H1 (cell line): Measurements from ENCODE around the gene SORD. TPM values are rescaled to one million over a fixed set of nuclear protein-coding genes. Genes with fewer than 3 reads are reported as not detected.

Experiments used
- CTCF ChIA-PET: fragments of 300-600 bp; sonication (Branson Sonifier 250); formaldehyde crosslinking; loops from one replicate; lab custom pipeline; 2021; ENCODE audit not compliant: partially characterized antibody; lab: Charles Lee
- POLR2A ChIA-PET: fragments of 300-600 bp; sonication (Branson Sonifier 250); formaldehyde crosslinking; loops from one replicate; lab custom pipeline; 2021; ENCODE audit warnings: inconsistent platforms; ENCODE audit not compliant: partially characterized antibody; lab: Charles Lee
- DNase-seq, 2 experiments: peaks; one replicate each; pipeline versions ENCODE4 v3.0.0 to v3.0.0-alpha.2; 2010 to 2022; ENCODE audit warnings: low spot score in 2 of 2, low read depth in 1 of 2, mixed read lengths in 1 of 2
- FAIRE-seq: peaks from 2 replicates; lab custom pipeline; 2011; peaks lifted over from hg19 to GRCh38; lab: Jason Lieb, UNC
- H2AFZ ChIP-seq: 2 replicates; pipeline ENCODE4 v1.8.1; 2012; ENCODE audit warnings: low read length, inconsistent platforms
- H2AK5ac ChIP-seq: 2 replicates; pipeline ENCODE4 v1.6.1; 2013; ENCODE audit warnings: low read depth, low read length
- H2BK120ac ChIP-seq: replicated peaks from 2 replicates; pipeline ENCODE3; 2013; ENCODE audit warnings: low read depth, low read length, inconsistent platforms
- H2BK12ac ChIP-seq: 2 replicates; pipeline ENCODE4 v1.6.1; 2013; ENCODE audit warnings: low read depth, low read length
- H2BK15ac ChIP-seq: 2 replicates; pipeline ENCODE4 v1.6.1; 2013; ENCODE audit warnings: low read length
- H2BK20ac ChIP-seq: 2 replicates; pipeline ENCODE4 v1.6.1; 2013; ENCODE audit warnings: low read length
- H2BK5ac ChIP-seq: 2 replicates; pipeline ENCODE4 v1.6.1; 2013; ENCODE audit warnings: low read depth, low read length
- H3K14ac ChIP-seq: 2 replicates; pipeline ENCODE4 v1.6.1; 2013; ENCODE audit warnings: inconsistent platforms; ENCODE audit not compliant: insufficient read length
- H3K18ac ChIP-seq: 2 replicates; pipeline ENCODE4 v1.6.1; 2013; ENCODE audit warnings: low read length; ENCODE audit errors: extremely low read depth
- H3K23ac ChIP-seq: 2 replicates; pipeline ENCODE4 v1.6.1; 2013; ENCODE audit warnings: inconsistent platforms; ENCODE audit not compliant: insufficient read length
- H3K23me2 ChIP-seq: 2 replicates; pipeline ENCODE4 v1.6.1; 2013; ENCODE audit warnings: low read depth, low read length
- H3K27ac ChIP-seq: 2 replicates; pipeline ENCODE4 v1.6.1; 2011; ENCODE audit warnings: low read depth, low read length, inconsistent platforms
- H3K27me3 ChIP-seq, 4 experiments: replicated peaks in 1 of 4; 1 replicate in 1 of 4; 2 replicates in 3 of 4; pipeline versions ENCODE4 v1.6.1 to v1.8.1; 2011 to 2013; ENCODE audit warnings: low read length in 3 of 4, mild to moderate bottlenecking in 3 of 4, inconsistent platforms in 2 of 4, mixed read lengths in 2 of 4, moderate library complexity in 1 of 4; ENCODE audit not compliant: control insufficient read depth in 3 of 4, insufficient read depth in 3 of 4; ENCODE audit errors: extremely low read depth in 1 of 4
- H3K36me3 ChIP-seq, 4 experiments: 2 replicates each; pipeline versions ENCODE4 v1.6.1 to v1.8.1; 2011 to 2013; ENCODE audit warnings: mild to moderate bottlenecking in 4 of 4, low read length in 3 of 4, moderate library complexity in 2 of 4, control low read depth in 1 of 4, inconsistent platforms in 1 of 4; ENCODE audit not compliant: insufficient read depth in 4 of 4, control insufficient read depth in 2 of 4
- H3K4ac ChIP-seq: replicated peaks from 2 replicates; pipeline ENCODE3; 2013; ENCODE audit warnings: low read length, low read depth, mixed read lengths, inconsistent platforms; ENCODE audit not compliant: insufficient read length
- H3K4me1 ChIP-seq, 4 experiments: replicated peaks in 1 of 4; 1 replicate in 1 of 4; 2 replicates in 3 of 4; pipeline versions ENCODE4 v1.6.1 to v1.8.1; 2011 to 2013; ENCODE audit warnings: low read length in 3 of 4, inconsistent platforms in 2 of 4, mixed read lengths in 1 of 4; ENCODE audit not compliant: insufficient read depth in 4 of 4, control insufficient read depth in 3 of 4
- H3K4me2 ChIP-seq, 2 experiments: 2 replicates each; pipeline versions ENCODE4 v1.6.1 to v1.8.1; 2011 to 2013; ENCODE audit warnings: low read depth in 2 of 2, low read length in 2 of 2, control low read depth in 1 of 2, inconsistent platforms in 1 of 2, mild to moderate bottlenecking in 1 of 2; ENCODE audit not compliant: insufficient read depth in 1 of 2
- H3K4me3 ChIP-seq, 4 experiments: fragments of 200-600, 300-600 bp in 1 of 4; sonication (generic), shearing (Covaris generic), sonication (Bioruptor Twin) in 1 of 4; 2 replicates each; pipeline versions ENCODE4 v1.5.1 to v1.8.1; 2011 to 2016; ENCODE audit warnings: low read length in 4 of 4, low read depth in 3 of 4, control low read depth in 2 of 4, inconsistent platforms in 2 of 4, mild to moderate bottlenecking in 2 of 4, mixed read lengths in 1 of 4, moderate library complexity in 1 of 4; ENCODE audit not compliant: insufficient read depth in 2 of 4; ENCODE audit errors: extremely low read depth in 1 of 4
- H3K56ac ChIP-seq: replicated peaks from 2 replicates; pipeline ENCODE3; 2013; ENCODE audit warnings: low read depth, mild to moderate bottlenecking, mixed read lengths, low read length, inconsistent platforms; ENCODE audit not compliant: insufficient read length
- H3K79me1 ChIP-seq: 2 replicates; pipeline ENCODE4 v1.6.1; 2013; ENCODE audit warnings: low read depth, low read length, control low read depth
- H3K79me2 ChIP-seq, 2 experiments: 2 replicates each; pipeline versions ENCODE4 v1.6.1 to v1.8.1; 2012 to 2013; ENCODE audit warnings: low read length in 2 of 2, mild to moderate bottlenecking in 2 of 2, inconsistent platforms in 1 of 2; ENCODE audit not compliant: insufficient read depth in 2 of 2, control insufficient read depth in 1 of 2
- H3K9ac ChIP-seq, 4 experiments: replicated peaks in 1 of 4; 1 replicate in 1 of 4; 2 replicates in 3 of 4; pipeline versions ENCODE4 v1.6.1 to v1.8.1; 2011 to 2013; ENCODE audit warnings: low read depth in 3 of 4, low read length in 3 of 4, control low read depth in 2 of 4, mild to moderate bottlenecking in 2 of 4, moderate library complexity in 2 of 4, inconsistent platforms in 1 of 4; ENCODE audit errors: extremely low read depth in 1 of 4
- H3K9me3 ChIP-seq, 2 experiments: 2 replicates each; pipeline versions ENCODE4 v1.6.1 to v1.8.1; 2012 to 2013; ENCODE audit warnings: mild to moderate bottlenecking in 2 of 2, moderate library complexity in 2 of 2, control low read depth in 1 of 2, inconsistent platforms in 1 of 2, low read depth in 1 of 2, low read length in 1 of 2, mixed read lengths in 1 of 2; ENCODE audit not compliant: insufficient read depth in 2 of 2
- H4K20me1 ChIP-seq, 2 experiments: replicated peaks in 1 of 2; 2 replicates each; pipeline versions ENCODE3 to v1.8.1; 2011 to 2013; ENCODE audit warnings: inconsistent platforms in 2 of 2, low read length in 2 of 2, mild to moderate bottlenecking in 1 of 2; ENCODE audit not compliant: insufficient read depth in 2 of 2, control insufficient read depth in 1 of 2
- H4K5ac ChIP-seq: 2 replicates; pipeline ENCODE4 v1.6.1; 2013; ENCODE audit warnings: low read length, low read depth, mixed read lengths, inconsistent platforms; ENCODE audit not compliant: insufficient read length
- H4K8ac ChIP-seq: 2 replicates; pipeline ENCODE4 v1.8.0; 2013; ENCODE audit warnings: mild to moderate bottlenecking, moderate library complexity, low read length, inconsistent platforms; ENCODE audit not compliant: insufficient read depth; ENCODE audit errors: extremely low read depth
- H4K91ac ChIP-seq: replicated peaks from 2 replicates; pipeline ENCODE3; 2013; ENCODE audit warnings: low read length, mixed read lengths, inconsistent platforms; ENCODE audit not compliant: insufficient read length
- ASH2L ChIP-seq: fragments of 200-600, 300-600 bp; sonication (generic); IDR thresholded peaks from one replicate; pipeline ENCODE4 v1.7.1; 2017; ENCODE audit warnings: low read length
- BRCA1 ChIP-seq: IDR thresholded peaks from 2 replicates; pipeline ENCODE4 v1.6.1; 2012; ENCODE audit warnings: low read depth, low read length, improper control_type of control experiment
- RFX5 ChIP-seq: IDR thresholded peaks from 2 replicates; pipeline ENCODE4 v1.6.1; 2011; ENCODE audit warnings: low read depth, low read length, improper control_type of control experiment, borderline replicate concordance
- WGBS, 2 experiments: shearing (Covaris generic) in 1 of 2; methylation state at CpG; one replicate each; pipeline versions ENCODE4 v1.1.6 to v1.1.7; 2013 to 2015; ENCODE audit warnings: low lambda C conversion rate in 2 of 2, mixed read lengths in 2 of 2, inconsistent platforms in 1 of 2, low coverage in 1 of 2, missing lambda C conversion rate in 1 of 2; ENCODE audit not compliant: insufficient replicate concordance in 2 of 2, insufficient coverage in 1 of 2, insufficient read length in 1 of 2; ENCODE audit errors: extremely low coverage in 1 of 2, missing lambda C conversion rate in 1 of 2; 5-methylcytosine and 5-hydroxymethylcytosine counted together
- polyA plus RNA-seq, 7 experiments: library from polyadenylated mRNA; depleted of rRNA in 3 of 7; stranded (reverse) in 5 of 7; unstranded in 2 of 7; fragments of >200 nt in 5 of 7; fragments of 200-250 nt in 2 of 7; gene quantifications; 1 replicate in 5 of 7; 2 replicates in 1 of 7; 4 replicates in 1 of 7; pipeline versions ENCODE4 v1.2.1 to v1.2.3, GENCODE V29; 2011 to 2013; ENCODE audit warnings: missing spikeins in 2 of 7, mixed read lengths in 2 of 7
- total RNA-seq: library from RNA; stranded (reverse); fragmentation: NEBNext Ultra II Directional; extraction: Animal tissue kit (Norgen Biotek cat#: 25700); gene quantifications from 2 replicates; pipeline ENCODE4 v1.2.1, GENCODE V29; 2021

SORD gene
- total and polyA plus RNA-seq, 2 of the 8 experiments (the other 6 are each of a cell fraction or from before 2014, with no cell fraction given), result 52.6 to 75.8 TPM

GRCh38 chr15:45101749-45102148 is 78.8 kb downstream of the SORD start:
- no peak overlapping the region for H3K56ac ChIP-seq
- peak overlapping the region; percentile 62; the same call in 1 of the 2 replicates for H2BK12ac ChIP-seq
- no peaks in the 10 kb centered on the region; the same call in 1 of the 2 replicates for H3K23me2 ChIP-seq
- H3K9me3 ChIP-seq, result no peaks in the 10 kb centered on the region
- H2BK5ac ChIP-seq, result peak overlapping the region; percentile 41; the same call in 1 of the 2 replicates
- H3K79me1 ChIP-seq, result no peaks in the 10 kb centered on the region
- no peak overlapping the region for H3K4me3 ChIP-seq
- no peaks in the 10 kb centered on the region for H3K36me3 ChIP-seq
- no peak overlapping the region for H2AFZ ChIP-seq
- no peak for TF ChIP-seq ASH2L
- TF ChIP-seq BRCA1, result no peak
- TF ChIP-seq RFX5, result no peak
- no peak overlapping the region for H3K14ac ChIP-seq
- ChIA-PET CTCF (interaction anchor here (0.7 to 2.1 kb wide), 4 partner anchors 13 to 25 kb away, joined by 3 to 8 read pairs (median 6); no protein-coding TSS in a partner anchor), POLR2A (interaction anchor here (1.1 kb wide), 1 partner anchor 20 kb away, joined by 3 read pairs; no protein-coding TSS in a partner anchor)
- H3K27me3 ChIP-seq, result peaks cover 0 to 7% (median 5%) of the 10 kb centered on the region in 4 experiments; a peak in 1 of 7 replicates
- no peak overlapping the region for H3K4ac ChIP-seq
- H3K18ac ChIP-seq, result no peak overlapping the region
- no peak overlapping the region for H4K5ac ChIP-seq
- H3K4me2 ChIP-seq, result peak overlapping the region; percentile 32 to 61; a peak in 1 of 4 replicates
- DNase-seq (no peak), FAIRE-seq (no peak)
- no peaks in the 10 kb centered on the region for H4K20me1 ChIP-seq
- peak overlapping the region; percentile 68 for H4K91ac ChIP-seq
- H2BK15ac ChIP-seq, result no peak overlapping the region
- no peak overlapping the region for H4K8ac ChIP-seq
- no peak overlapping the region for H3K27ac ChIP-seq
- H3K4me1 ChIP-seq, result peaks cover 0 to 11% (median 8%) of the 10 kb centered on the region in 4 experiments; a peak in 5 of 7 replicates
- H2BK120ac ChIP-seq, result no peak overlapping the region
- H3K23ac ChIP-seq, result no peak overlapping the region
- H3K79me2 ChIP-seq, result no peaks in the 10 kb centered on the region
- no peak overlapping the region for H3K9ac ChIP-seq
- H2AK5ac ChIP-seq, result 0 out of 2 replicates have a peak overlapping the region, but pooled peaks have one; percentile 79
- 91% methylated on average over 12 of the region's 12 CpGs; no CpG with 5 or more reads in 1 of the 2 experiments for WGBS, 2 experiments
- 0 out of 2 replicates have a peak overlapping the region, but pooled peaks have one; percentile 13 for H2BK20ac ChIP-seq
